BJ (cell line): ENCODE measurements around the gene UBXN7. TPM values are rescaled to one million over a fixed set of nuclear protein-coding genes. Genes with fewer than 3 reads are reported as not detected.
"Not testable (repeated sequence)": the region's sequence is repeated elsewhere in the genome, so short reads cannot be mapped to it uniquely, and the experiment has no call there.

Source experiments
- CTCF ChIA-PET: fragments of 350-600 bp; formaldehyde crosslinking; extraction: SDS; loops from one replicate; lab custom pipeline; 2021; ENCODE audit warnings: antibody characterized with exemption, inconsistent platforms; lab: Yijun Ruan, JAX
- POLR2A ChIA-PET: fragments of 300-600 bp; sonication (Branson Sonifier 250); formaldehyde crosslinking; extraction: SDS; loops from one replicate; lab custom pipeline; 2021; ENCODE audit warnings: antibody characterized with exemption; lab: Charles Lee
- DNase-seq: peaks from one replicate; pipeline ENCODE4 v3.0.0-alpha.2; 2011; ENCODE audit warnings: low read depth
- H3K27me3 ChIP-seq: 2 replicates; pipeline ENCODE4 v1.6.0; 2011; ENCODE audit warnings: low read length; ENCODE audit not compliant: control insufficient read depth, insufficient read depth
- H3K36me3 ChIP-seq: 2 replicates; pipeline ENCODE4 v1.5.1; 2011; ENCODE audit warnings: low read length; ENCODE audit not compliant: control insufficient read depth, insufficient read depth
- H3K4me3 ChIP-seq: 2 replicates; pipeline ENCODE4 v1.5.1; 2011; ENCODE audit warnings: low read depth, mild to moderate bottlenecking, control low read depth, low read length
- CTCF ChIP-seq: IDR thresholded peaks from 2 replicates; pipeline ENCODE4 v1.5.1; 2011; ENCODE audit warnings: low read depth, mild to moderate bottlenecking, control low read depth, inconsistent platforms, low read length, moderate library complexity; ENCODE audit not compliant: insufficient read depth
- polyA plus RNA-seq: library from polyadenylated mRNA; depleted of rRNA; stranded (reverse); fragments of >200 nt; gene quantifications from 2 replicates; pipeline ENCODE4 v1.2.3, GENCODE V29; 2011

The UBXN7 gene
- polyA plus RNA-seq, 1 experiment, result 11.3 TPM

DNA sequence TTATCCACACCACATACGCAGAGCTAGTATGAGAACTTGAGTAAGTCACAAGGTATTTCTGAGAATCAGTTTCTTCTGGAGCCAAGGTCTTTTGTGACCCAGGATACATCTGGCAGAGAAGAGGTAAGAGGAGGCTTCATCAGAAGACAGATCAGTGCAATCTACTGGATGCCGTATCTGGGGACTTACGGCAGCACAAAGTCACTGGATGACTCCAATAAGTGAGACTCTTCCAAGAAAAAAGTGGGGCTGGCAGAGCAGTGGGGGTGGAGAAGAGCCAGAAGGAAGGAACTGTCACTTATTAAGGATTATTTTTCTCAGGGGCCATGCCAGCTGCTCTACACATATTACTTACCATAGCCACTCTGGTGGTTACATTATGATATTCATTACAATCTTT is 31.6 kb upstream of the UBXN7 start:
- DNase-seq, result no peak
- H3K4me3 ChIP-seq, result no peak overlapping the region
- TF ChIP-seq CTCF, result no peak
- ChIA-PET CTCF (no interaction called here), POLR2A (no interaction called here)
- H3K27me3 ChIP-seq, result no peaks in the 10 kb centered on the region
- no peaks in the 10 kb centered on the region; the same call in 1 of the 2 replicates for H3K36me3 ChIP-seq

DNA sequence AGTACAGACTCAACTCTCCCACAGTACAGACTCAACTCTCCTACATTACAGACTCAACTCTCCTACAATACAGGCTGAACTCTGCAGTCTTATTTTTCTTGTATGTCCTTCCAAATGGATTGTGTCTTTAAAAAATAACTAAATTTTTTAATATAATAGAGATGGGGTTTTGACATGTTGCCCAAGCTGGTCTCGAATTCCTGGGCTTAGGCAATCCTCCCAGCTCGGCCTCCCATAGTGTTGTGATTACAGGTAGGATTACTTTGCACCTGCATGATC is 31.2 kb upstream of the UBXN7 start:
- H3K36me3 ChIP-seq, result no peaks in the 10 kb centered on the region; the same call in 1 of the 2 replicates
- DNase-seq, result no peak
- no peaks in the 10 kb centered on the region for H3K27me3 ChIP-seq
- TF ChIP-seq CTCF, result no peak
- CTCF ChIA-PET, result no interaction called here
- POLR2A ChIA-PET, result no interaction called here
- H3K4me3 ChIP-seq, result no peak overlapping the region

DNA sequence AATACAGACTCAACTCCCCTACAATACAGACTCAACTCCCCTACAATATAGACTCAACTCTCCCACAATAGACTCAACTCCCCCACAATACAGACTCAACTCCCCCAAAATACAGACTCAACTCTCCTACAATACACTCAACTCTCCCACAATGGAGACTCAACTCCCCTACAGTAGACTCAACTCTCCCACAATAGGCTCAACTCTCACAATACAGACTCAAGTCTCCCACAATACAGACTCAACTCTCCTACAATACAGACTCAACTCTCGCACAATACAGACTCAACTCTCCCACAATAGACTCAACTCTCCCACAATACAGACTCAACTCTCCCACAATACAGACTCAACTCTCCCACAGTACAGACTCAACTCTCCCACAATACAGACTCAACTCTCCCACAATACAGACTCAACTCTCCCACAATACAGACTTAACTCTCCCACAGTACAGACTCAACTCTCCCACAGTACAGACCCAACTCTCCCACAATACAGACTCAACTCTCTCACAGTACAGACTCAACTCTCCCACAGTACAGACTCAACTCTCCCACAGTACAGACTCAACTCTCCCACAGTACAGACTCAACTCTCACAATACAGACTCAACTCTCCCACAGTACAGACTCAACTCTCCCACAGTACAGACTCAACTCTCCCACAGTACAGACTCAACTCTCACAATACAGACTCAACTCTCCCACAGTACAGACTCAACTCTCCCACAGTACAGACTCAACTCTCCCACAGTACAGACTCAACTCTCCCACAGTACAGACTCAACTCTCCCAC is 30.7 kb upstream of the UBXN7 start:
- POLR2A ChIA-PET, CTCF ChIA-PET: not testable (repeated sequence)

DNA sequence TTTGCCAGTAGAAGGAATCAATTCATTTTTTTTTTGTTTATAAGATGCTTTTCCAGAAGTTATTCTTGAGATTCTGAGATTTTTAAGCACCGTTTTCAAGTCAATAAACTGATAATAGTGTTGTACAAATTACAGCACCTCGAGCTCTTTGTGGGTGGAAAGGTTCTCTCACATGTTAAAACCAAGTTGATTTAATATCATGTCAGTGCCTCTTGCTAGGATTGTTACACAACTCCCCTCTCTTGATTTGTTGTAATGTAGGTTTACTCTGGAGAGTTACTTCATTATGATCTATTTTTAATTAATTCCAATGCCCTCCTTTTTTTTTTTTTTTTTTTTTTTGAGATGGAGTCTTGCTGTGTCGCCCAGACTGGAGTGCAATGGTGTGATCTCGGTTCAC is 25.8 kb upstream of the UBXN7 start:
- DNase-seq, result no peak
- ChIA-PET CTCF (interaction anchor here (0.7 kb wide), 1 partner anchor 70 kb away, joined by 3 read pairs; no protein-coding TSS in a partner anchor), POLR2A (no interaction called here)
- no peaks in the 10 kb centered on the region for H3K36me3 ChIP-seq
- H3K4me3 ChIP-seq, result no peak overlapping the region
- TF ChIP-seq CTCF, result no peak
- H3K27me3 ChIP-seq, result no peaks in the 10 kb centered on the region

More for the DNA sequence above, 30.7 kb upstream of the UBXN7 start:
- not testable (repeated sequence) for H3K36me3 ChIP-seq, H3K4me3 ChIP-seq, H3K27me3 ChIP-seq, DNase-seq

- CTCF ChIA-PET, result interaction anchor here (0.7 kb wide), 1 partner anchor 71 kb away, joined by 3 read pairs; no protein-coding TSS in a partner anchor
- H3K27me3 ChIP-seq, H3K36me3 ChIP-seq, DNase-seq, POLR2A ChIA-PET, H3K4me3 ChIP-seq: not testable (repeated sequence)
These were observed 25.2 kb upstream of the UBXN7 start for GRCh38 chr3:196457470-196457869.

GRCh38 chr3:196454935-196455334 is 22.7 kb upstream of the UBXN7 start:
- ChIA-PET POLR2A (no interaction called here), CTCF (interaction anchor here (1.0 kb wide), 1 partner anchor 10 kb away, joined by 3 read pairs; no protein-coding TSS in a partner anchor)
- Histone ChIP-seq H3K36me3 (no peaks in the 10 kb centered on the region), H3K4me3 (no peak overlapping the region), H3K27me3 (no peaks in the 10 kb centered on the region)
- no peak for TF ChIP-seq CTCF
- no peak for DNase-seq

DNA sequence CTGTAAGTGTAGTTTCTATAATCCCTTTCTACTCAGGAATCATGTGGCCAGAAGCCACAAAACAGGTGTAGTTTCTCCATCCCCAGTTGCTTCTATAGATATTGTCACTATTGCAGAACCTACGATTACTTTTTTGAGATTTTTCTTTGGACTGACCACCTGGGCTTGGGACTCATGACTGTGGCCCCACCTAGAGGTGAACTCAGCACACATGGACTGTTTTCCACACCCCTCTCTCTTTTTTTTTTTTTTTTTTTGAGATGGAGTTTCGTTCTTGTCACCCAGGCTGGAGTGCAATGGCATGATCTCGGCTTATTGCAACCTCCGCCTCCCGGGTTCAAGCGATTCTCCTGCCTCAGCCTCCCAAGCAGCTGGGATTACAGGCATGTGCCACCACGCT is 13.2 kb upstream of the UBXN7 start:
- H3K27me3 ChIP-seq, DNase-seq, CTCF ChIA-PET, H3K4me3 ChIP-seq, H3K36me3 ChIP-seq, POLR2A ChIA-PET: not testable (repeated sequence)
